HG02981 (cell line): ENCODE data around the gene NOTCH3.

Experiments
- ATAC-seq: cut with Tn5 transposase; IDR thresholded peaks from one replicate; pipeline ENCODE4 v1.9.1; 2021; ENCODE audit warnings: mild to moderate bottlenecking, moderate library complexity; ENCODE audit not compliant: unreplicated experiment

NOTCH3 gene

GRCh38 chr19:15197942-15198341 lies 2.9 kb downstream of the NOTCH3 start:
- no peak for ATAC-seq

GRCh38 chr19:15197275-15197941 lies 3.4 kb downstream of the NOTCH3 start:
- no peak for ATAC-seq

- ATAC-seq = no peak
Measured at GRCh38 chr19:15196360-15197005, 4.3 kb downstream of the NOTCH3 start.

- no peak for ATAC-seq
Measured at GRCh38 chr19:15195371-15196334, 5.1 kb downstream of the NOTCH3 start.

- no peak for ATAC-seq
Measured at GRCh38 chr19:15194938-15195337, 5.9 kb downstream of the NOTCH3 start.

- no peak for ATAC-seq
Measured at GRCh38 chr19:15191982-15192381, 8.8 kb downstream of the NOTCH3 start.

GRCh38 chr19:15191514-15191913 lies 9.3 kb downstream of the NOTCH3 start:
- no peak for ATAC-seq

GRCh38 chr19:15188851-15189250 lies 11.9 kb downstream of the NOTCH3 start:
- no peak for ATAC-seq

- no peak for ATAC-seq
Measured at GRCh38 chr19:15187026-15188007, 13.5 kb downstream of the NOTCH3 start.

GRCh38 chr19:15185188-15185587 lies 15.6 kb downstream of the NOTCH3 start:
- ATAC-seq = no peak

GRCh38 chr19:15184776-15185175 lies 16.0 kb downstream of the NOTCH3 start:
- ATAC-seq = no peak

- ATAC-seq = no peak
Measured at GRCh38 chr19:15181394-15181793, 19.4 kb downstream of the NOTCH3 start.

- no peak for ATAC-seq
Measured at GRCh38 chr19:15180451-15181390, 20.1 kb downstream of the NOTCH3 start.

GRCh38 chr19:15178629-15179308 lies 22.0 kb downstream of the NOTCH3 start:
- ATAC-seq = no peak

- ATAC-seq = no peak
Measured at GRCh38 chr19:15177269-15178116, 23.3 kb downstream of the NOTCH3 start.

- ATAC-seq = no peak
Measured at GRCh38 chr19:15175609-15176008, 25.2 kb downstream of the NOTCH3 start.

- ATAC-seq = no peak
Measured at GRCh38 chr19:15173746-15174404, 26.9 kb downstream of the NOTCH3 start.
